Posterior cingulate gyrus (tissue), 11 donors: Measurements from ENCODE around the gene PCBP4.
A peak's percentile ranks its signal among the peaks of the same experiment; 100 is the strongest.

ENCODE experiments used
- DNase-seq, 10 donors: peaks; one replicate each; pipeline versions ENCODE4 v3.0.0 to v3.0.0-alpha.2; 2020 to 2021; ENCODE audit warnings: mixed read lengths in 3 of 10
- intact Hi-C: fragments of 100-400 bp; cut with DNase I; formaldehyde crosslinking; loops from one replicate; pipeline ENCODE4 v1.15.1; 2023

The PCBP4 gene

DNA sequence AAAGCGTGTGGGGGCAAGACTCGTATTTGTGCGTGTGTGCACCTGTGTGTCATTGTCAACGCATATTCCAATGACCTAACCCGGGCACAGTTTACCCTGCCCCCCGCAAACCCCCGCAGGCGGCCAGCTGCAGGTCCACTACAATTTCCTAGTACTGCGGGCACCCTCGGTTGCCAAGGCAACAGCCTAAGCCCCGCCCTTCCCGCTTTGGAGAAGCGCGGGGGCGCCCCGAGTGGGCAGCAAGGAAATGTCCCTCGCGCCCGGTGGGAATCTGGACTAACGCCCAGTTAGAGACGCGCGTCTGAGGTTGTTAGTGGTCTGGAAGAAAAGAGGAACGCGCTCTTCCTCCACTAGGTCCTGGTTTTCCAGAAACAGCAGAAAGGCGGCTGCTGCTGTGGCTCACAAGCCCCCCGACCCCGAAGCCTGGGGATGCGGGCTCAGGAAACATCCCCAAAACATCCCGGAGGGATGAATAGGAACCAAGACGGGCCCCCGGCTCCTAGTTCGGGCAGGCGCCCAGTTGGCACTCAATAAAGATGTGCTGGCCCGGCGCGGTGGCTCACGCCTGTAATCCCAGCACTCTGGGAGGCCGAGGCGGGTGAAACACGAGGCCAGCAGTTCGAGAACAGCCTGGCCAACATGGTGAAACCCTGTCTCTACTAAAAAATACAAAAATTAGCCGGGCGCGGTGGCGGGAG lies 8.7 kb upstream of the PCBP4 start:
- intact Hi-C loops, result no loop called here
- DNase-seq, result peak; percentile 78 to 98 (median 90)

GRCh38 chr3:51974963-51975851 lies 8.0 kb upstream of the PCBP4 start, which contains the start of gene ABHD14A:
Gene ABHD14A (plus strand): TSS chr3:51975064. CDS start chr3:51975136, 72 bp downstream.
- intact Hi-C loops, result loop anchor here (1.0 kb wide), 1 partner anchor 33 kb away; the partner anchor contains the start of gene PARP3
- DNase-seq, result peak; percentile 62 to 97 (median 73)

DNA sequence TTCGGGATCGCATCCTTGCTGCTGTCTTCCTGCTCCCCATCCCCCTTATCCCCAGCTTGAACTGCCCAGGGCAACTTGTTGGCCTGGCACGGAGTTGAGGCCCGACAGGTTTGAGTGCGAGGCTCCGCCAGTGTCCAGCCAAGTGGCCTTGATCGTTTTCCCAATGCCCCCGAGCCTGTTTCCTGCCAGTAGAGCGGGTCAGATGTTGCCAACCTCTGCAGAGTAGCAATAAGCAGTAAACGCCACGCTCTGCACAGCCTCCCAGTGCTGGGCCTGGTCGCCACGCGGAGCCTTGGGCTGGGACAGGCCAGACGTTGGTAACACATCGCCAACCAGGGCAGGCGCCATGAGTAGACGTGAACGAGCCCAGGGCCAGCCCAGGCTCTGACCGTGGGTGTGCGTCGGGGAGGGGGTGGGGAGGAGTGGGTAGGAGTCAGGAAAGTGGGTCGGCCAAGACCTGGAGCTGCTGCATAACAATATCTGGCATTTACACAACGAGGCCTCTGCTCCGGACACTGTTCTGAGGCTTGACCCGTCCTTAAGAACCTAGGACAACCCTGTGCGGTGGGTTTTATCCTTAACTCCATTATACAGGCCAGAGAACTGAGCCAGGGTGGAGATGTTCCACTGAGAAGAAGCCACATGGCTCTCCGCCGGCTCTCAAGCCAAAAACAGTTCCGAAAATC lies 7.2 kb upstream of the PCBP4 start:
- peak in 3 of 10 donors; percentile 33 to 80 (median 79) for DNase-seq
- intact Hi-C loops, result loop anchor here (1.0 kb wide), 1 partner anchor 32 kb away; the partner anchor contains the start of gene PARP3

DNA sequence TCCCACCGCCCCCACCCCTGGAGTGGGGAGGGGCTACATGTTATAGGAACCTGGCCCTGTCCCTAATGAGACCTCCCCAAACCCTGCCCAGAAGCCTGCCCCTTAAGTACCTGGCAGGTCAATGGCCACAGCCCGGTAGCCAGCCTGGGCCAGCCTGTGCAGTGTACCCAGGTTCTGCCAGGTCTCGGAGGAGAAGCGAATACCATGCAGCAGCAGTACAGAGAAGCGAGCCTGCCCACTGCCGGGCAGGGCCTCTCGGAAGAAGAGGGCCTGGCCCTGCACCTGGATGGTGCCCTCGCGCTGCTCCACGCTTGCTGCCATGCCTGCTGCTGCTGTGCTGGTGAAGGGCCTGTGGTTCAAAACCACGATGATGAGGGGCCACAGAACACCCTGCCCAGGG lies 4.1 kb upstream of the PCBP4 start:
- DNase-seq, result peak in 1 of 10 donors; percentile 47
- intact Hi-C loops, result no loop called here

GRCh38 chr3:51970606-51971300 lies 3.5 kb upstream of the PCBP4 start:
- DNase-seq, result no peak
- intact Hi-C loops, result no loop called here

DNA sequence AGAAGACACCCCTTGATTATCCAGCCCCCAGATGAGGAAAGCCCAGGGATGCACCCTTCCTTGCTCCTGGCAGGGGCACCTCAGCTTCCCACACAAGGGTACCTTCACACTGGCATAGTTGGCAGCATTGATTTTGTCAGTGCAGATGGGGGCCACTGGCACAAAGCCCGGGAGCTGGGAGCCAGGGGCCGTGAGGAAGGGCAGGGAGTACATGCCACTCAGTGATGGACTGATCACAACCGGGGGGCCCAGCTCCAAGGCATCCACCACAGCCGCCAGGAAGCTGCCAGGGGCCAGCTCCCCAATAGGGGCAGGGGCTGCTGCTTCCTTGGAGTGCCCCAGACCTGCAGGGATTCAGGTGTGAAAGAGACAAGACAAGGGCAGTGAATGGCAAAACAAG lies 2.6 kb upstream of the PCBP4 start:
- DNase-seq, result no peak
- intact Hi-C loops, result no loop called here

DNA sequence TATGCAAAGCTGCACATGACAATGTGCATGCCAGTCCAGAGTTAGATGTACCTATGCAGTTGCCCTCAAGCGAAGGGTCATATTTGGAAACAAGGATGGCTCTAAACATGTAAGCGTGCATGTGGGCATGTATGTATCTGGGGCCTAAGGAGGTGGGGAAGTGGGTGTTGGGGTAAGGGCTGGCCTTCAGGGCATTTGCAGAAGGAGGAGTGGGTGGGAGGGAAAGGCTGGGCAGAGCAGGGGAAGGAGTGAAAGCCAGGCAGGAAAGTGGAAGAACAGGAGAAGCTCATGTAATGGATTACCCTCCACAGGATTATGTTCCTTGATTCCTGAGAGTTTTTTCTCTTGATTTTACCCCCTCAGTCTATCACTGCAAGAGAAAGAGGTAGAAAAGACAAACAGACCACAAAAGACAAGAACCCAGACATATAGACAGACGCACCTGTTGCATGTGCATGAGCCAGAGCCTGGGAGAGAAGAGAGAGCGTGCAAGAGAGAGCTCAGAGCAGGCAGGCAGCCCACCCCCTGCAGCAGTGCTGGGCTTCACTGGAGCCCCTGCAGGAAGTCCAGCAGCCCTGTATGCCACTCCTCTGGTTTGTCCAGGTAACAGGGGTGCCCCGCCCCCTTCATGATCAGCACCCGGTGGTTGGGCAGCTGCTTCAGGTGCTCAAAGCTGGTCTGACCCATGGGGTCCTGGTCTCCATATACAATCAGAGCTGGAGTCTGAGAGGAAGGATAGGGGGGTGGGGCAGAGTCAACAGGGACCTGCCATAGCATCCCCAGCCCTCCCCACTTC lies 1.8 kb upstream of the PCBP4 start:
- no peak for DNase-seq
- intact Hi-C loops, result no loop called here

DNA sequence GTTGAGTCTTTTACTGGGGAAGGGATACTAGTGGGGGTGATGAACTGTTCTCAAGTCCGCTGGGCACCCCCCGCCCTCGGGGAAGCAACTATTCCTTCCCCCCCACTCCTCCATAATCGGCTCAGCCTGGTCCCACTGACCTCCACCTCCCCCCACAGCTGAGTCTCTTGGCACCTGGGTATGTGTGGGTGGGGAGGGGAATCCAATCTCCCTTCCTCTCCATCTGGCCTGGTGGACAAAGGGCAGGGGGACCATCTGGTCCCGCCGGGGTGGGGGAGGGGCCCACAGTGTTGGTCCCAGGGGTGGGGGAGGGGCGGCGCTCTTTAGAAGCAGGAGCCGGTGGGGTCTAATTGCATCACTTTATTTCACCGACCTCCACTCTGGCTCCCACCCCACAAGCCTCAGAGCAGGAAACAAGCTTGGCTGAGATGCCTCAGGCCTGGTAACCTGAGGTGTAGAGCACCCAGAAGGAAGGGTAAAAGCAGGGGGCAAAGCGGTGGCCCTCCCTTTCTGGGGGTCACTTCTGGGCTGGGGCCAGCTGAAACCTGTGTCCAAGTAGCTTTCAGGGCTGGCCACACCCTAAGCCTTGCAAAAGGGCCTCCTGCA lies 1.0 kb upstream of the PCBP4 start:
- no peak for DNase-seq
- intact Hi-C loops, result no loop called here

- intact Hi-C loops, result no loop called here
- no peak for DNase-seq
Measured at GRCh38 chr3:51966922-51967383, 301 bp downstream of the PCBP4 start.

DNA sequence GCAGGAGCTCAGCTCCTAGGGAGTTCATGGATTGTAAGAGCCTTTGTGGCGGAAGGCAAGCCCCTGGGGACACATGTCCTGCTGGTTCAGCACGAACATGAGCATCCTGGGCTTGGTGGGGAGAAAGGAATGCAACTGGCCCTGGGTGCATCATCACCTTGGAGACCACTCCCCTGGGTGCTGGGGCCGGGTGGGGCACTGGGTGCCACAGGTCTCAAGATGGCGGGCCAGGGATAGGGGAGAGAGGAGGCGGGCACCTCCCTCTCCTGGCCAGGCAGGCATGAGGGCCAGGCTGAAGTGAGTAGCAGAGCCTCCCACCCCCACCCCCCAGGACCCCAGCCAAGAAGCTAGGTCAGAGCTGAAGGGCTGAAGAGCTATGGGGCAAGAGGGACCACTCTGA lies 768 bp downstream of the PCBP4 start:
- DNase-seq, result no peak
- intact Hi-C loops, result no loop called here

- intact Hi-C loops, result no loop called here
- peak in 9 of 10 donors; percentile 57 to 97 (median 65) for DNase-seq
Measured at GRCh38 chr3:51966016-51966415, 1.2 kb downstream of the PCBP4 start.

DNA sequence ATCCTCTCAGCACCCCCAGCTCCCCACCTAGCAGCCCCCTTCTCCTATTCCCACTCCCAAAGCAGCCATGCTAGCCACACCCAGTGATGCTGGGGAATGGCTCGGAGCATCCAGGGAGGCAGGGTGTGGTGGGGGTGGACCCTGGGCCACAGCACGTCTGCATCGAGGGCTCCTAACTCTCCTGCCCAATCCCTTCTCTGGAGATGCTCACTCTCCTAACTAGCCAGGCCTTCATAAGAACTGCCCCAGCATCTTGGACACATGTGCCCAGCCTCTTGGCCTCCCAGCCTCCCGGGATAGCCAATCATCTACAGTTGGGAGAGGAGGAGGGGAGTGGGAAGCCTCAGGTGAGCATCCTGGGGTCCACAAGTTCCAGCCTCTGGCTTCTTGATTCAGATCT lies 2.7 kb downstream of the PCBP4 start:
- peak in 1 of 10 donors; percentile 54 for DNase-seq
- intact Hi-C loops, result no loop called here

DNA sequence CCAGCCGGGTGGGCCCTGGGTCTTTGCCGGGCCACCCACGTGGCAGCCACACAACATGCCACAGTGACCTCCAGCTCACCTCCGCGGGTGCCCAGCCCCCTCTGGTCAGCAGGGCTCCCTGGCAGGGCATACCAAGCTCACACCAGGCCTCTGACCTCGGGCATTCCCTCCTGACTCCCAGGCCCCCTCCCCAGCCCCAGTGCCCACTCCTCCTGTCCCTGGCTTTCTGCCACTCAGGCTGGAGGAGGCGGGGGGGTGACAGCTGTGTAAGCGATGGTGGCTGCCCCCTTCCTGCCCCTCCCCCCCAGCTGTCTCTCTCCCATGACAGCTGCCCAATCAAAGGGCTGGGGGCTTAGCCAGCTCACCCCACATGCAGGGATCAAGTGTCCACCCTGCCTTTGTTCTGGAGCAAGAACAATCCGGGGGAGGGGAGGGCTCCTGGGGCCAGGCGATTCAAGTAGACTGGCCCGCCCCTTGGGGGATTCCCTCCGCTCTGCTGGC lies 3.3 kb downstream of the PCBP4 start:
- DNase-seq, result peak in 7 of 10 donors; percentile 45 to 92 (median 70)
- intact Hi-C loops, result no loop called here

- peak in 3 of 10 donors; percentile 27 to 72 (median 69) for DNase-seq
- intact Hi-C loops, result no loop called here
Measured at GRCh38 chr3:51962854-51963530, 4.3 kb downstream of the PCBP4 start.

DNA sequence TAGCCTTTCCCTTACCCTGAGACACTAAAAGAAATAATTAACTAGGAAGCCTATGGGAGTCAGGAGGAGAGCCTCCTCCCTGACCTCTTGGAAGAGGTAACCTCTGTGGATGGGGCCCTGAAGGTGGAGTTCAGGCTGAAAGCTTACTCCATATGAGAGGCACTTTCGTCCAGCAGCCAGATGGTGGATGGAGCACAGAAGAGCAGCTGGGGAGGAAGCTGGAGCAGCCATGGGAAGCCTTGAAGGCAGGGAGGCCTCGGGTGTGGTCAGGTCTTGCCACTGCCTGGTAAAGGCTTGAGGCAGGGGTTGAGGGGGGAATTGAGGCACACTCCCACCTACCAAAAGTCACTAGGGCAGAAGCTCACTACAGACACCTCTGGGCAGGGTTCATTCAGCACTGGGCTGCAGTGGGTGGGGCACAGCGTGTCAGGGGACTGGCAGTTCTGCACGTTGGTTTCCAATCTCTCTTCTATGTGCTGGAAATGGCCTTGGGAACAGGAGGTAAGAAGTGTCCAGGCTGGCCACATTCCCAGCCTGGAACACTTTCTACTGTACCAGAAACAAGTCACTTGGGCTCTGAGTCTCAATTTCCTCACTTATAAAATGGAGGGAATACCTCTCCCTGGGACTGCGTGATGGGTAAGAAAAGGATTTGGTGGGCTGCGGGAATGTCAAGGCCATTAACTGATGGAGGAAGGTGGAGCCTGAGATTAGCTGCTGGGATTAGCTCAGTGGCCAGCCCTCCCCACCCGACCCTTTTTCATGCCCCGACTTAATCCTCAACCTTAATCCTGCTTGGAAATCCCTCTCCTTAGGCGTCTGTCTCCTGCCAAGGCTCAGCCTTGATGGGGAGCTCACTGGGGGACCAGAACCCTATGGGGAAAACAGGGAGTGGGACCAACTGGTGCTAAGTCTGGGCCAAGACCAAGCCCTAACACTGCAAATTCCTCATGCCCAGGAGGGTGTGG lies 5.4 kb downstream of the PCBP4 start:
- intact Hi-C loops, result no loop called here
- peak in 2 of 10 donors; percentile 57 to 85 for DNase-seq

DNA sequence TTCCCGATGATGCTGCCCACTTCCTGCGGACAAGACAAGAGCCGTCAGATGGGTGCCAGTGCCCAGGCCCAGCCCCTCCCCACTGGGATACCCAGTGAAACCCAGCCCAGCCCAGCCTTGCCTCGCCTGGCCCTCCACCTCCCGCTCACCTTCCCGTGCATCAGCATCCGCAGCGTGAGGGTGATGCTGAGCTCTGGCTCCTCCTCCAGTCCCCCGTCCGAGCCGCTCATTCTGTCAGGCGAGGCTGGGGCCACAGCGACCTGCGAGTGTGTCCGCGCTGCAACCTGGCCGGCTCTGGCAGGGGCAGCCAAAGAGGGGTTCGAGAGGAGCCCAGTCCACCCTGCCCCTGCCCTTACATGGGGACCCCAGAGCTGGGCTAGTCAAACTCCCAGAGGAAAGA lies 6.2 kb downstream of the PCBP4 start:
- peak in 3 of 10 donors; percentile 65 to 80 (median 79) for DNase-seq
- intact Hi-C loops, result no loop called here

DNA sequence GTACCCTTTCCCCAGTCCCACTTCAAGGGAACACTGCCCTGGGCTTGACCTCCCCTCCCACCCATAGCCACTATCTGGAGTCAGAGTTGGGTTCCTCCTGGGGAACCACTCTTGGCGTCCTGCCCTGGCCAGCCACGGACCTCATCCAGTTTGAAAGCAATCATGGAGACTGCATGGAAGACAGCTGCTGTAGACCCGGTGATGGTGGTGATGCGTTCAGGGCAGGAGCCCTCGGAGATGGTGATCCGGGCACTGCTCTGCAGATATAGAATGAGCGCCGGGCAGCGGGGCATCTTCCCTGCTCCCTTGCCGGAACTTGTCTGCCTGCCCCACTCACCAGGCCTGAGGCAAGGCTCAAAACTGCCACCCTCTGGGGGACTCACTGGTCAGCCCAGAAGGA lies 6.9 kb downstream of the PCBP4 start:
- DNase-seq, result peak in 2 of 10 donors; percentile 61
- intact Hi-C loops, result no loop called here
